Thoracic aorta (tissue), 2 donors: Measurements from ENCODE around the gene C1orf210. TPM values are rescaled to one million over a fixed set of nuclear protein-coding genes. Genes with fewer than 3 reads are reported as not detected.

Experiments
- ATAC-seq: fragments of 150-250 bp; one replicate; pipeline ENCODE4 v1.8.0; 2017; ENCODE audit warnings: low read depth; ENCODE audit not compliant: insufficient number of reproducible peaks, low FRiP score
- DNase-seq: peaks from one replicate; pipeline ENCODE4 v3.0.0-alpha.2; 2020; ENCODE audit warnings: low spot score
- H3K27ac ChIP-seq, 2 donors: fragments of 200-600 bp; sonication (generic); 1 replicate in 1 of 2; 2 replicates in 1 of 2; pipeline ENCODE4 v1.5.1; 2016; ENCODE audit warnings: mild to moderate bottlenecking in 2 of 2, moderate library complexity in 2 of 2
- H3K27me3 ChIP-seq: fragments of 200-600 bp; sonication (generic); replicated peaks from 2 replicates; pipeline ENCODE4 v1.6.0; 2016; ENCODE audit warnings: mild to moderate bottlenecking; ENCODE audit not compliant: insufficient read depth
- H3K36me3 ChIP-seq: fragments of 200-600 bp; sonication (generic); one replicate; pipeline ENCODE4 v1.5.1; 2016
- H3K4me1 ChIP-seq, 2 donors: fragments of 200-600 bp; sonication (generic); 1 replicate in 1 of 2; 2 replicates in 1 of 2; pipeline versions ENCODE4 v1.5.1 to v1.6.0; 2016; ENCODE audit warnings: low read depth in 2 of 2, mild to moderate bottlenecking in 1 of 2; ENCODE audit not compliant: control insufficient read depth in 1 of 2
- H3K4me3 ChIP-seq: fragments of 200-600 bp; sonication (generic); 2 replicates; pipeline ENCODE4 v1.5.1; 2016; ENCODE audit warnings: mild to moderate bottlenecking
- H3K9me3 ChIP-seq: fragments of 200-600 bp; sonication (generic); 2 replicates; pipeline ENCODE4 v1.5.1; 2016
- total RNA-seq, 2 donors: library from RNA; depleted of rRNA; stranded (reverse); fragments of >200 nt; gene quantifications; one replicate each; pipeline versions ENCODE4 v1.1.0 to v1.2.3, GENCODE V29; 2016
- TF ChIP-seq, protein P1 (sequence below): fragments of 200-600 bp; sonication (generic); IDR thresholded peaks from one replicate; pipeline ENCODE4 v1.5.1; 2019; ENCODE audit warnings: antibody characterized with exemption

C1orf210 gene
- total RNA-seq, 2 donors from 2014 or later = not detected

- Histone ChIP-seq H3K36me3 (no peaks in the 10 kb centered on the region), H3K4me3 (no peak overlapping the region), H3K27ac (no peak overlapping the region), H3K4me1 (no peaks in the 10 kb centered on the region), H3K27me3 (no peaks in the 10 kb centered on the region), H3K9me3 (no peaks in the 10 kb centered on the region)
- DNase-seq = no peak
- TF ChIP-seq, protein P1, sequence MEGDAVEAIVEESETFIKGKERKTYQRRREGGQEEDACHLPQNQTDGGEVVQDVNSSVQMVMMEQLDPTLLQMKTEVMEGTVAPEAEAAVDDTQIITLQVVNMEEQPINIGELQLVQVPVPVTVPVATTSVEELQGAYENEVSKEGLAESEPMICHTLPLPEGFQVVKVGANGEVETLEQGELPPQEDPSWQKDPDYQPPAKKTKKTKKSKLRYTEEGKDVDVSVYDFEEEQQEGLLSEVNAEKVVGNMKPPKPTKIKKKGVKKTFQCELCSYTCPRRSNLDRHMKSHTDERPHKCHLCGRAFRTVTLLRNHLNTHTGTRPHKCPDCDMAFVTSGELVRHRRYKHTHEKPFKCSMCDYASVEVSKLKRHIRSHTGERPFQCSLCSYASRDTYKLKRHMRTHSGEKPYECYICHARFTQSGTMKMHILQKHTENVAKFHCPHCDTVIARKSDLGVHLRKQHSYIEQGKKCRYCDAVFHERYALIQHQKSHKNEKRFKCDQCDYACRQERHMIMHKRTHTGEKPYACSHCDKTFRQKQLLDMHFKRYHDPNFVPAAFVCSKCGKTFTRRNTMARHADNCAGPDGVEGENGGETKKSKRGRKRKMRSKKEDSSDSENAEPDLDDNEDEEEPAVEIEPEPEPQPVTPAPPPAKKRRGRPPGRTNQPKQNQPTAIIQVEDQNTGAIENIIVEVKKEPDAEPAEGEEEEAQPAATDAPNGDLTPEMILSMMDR = no peak
- ATAC-seq = no peak
Observed at GRCh38 chr1:43239484-43239883, 45.9 kb downstream of the C1orf210 start.

DNA sequence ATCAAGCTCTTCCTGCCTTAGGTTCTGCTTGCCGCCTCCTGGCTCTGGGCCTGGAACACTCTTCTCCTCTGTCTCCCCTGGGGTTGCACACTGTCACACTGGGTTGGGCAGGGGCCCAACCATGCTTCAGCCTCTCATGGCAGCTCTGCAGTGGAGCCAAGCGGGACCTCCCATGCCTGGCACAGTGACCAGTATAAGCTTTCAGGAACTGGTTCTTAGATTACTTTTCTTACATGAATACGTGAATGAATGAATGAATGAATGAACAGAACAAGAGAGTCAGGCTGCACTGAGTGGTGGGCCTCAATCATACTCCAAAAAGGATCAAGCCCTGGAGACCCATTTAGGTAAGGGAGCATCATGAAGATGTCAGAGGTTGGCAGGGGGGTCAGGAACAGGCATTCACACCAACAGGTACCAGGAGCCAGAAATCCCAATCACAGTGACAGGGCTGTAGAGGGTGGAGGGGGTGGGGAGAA lies 46.4 kb downstream of the C1orf210 start:
- TF ChIP-seq, protein P1 = no peak
- Histone ChIP-seq H3K4me3 (no peak overlapping the region), H3K27me3 (no peaks in the 10 kb centered on the region), H3K27ac (no peak overlapping the region), H3K4me1 (no peaks in the 10 kb centered on the region), H3K9me3 (no peaks in the 10 kb centered on the region), H3K36me3 (no peaks in the 10 kb centered on the region)
- ATAC-seq = no peak
- DNase-seq = no peak

- H3K27me3 ChIP-seq = no peaks in the 10 kb centered on the region
- ATAC-seq (no peak), DNase-seq (no peak)
- no peak overlapping the region for H3K27ac ChIP-seq
- no peaks in the 10 kb centered on the region for H3K4me1 ChIP-seq
- H3K36me3 ChIP-seq = no peaks in the 10 kb centered on the region
- H3K9me3 ChIP-seq = no peaks in the 10 kb centered on the region
- TF ChIP-seq, protein P1 = no peak
- H3K4me3 ChIP-seq = no peak overlapping the region
Observed at GRCh38 chr1:43238085-43238484, 47.3 kb downstream of the C1orf210 start.

GRCh38 chr1:43237121-43237520 lies 48.3 kb downstream of the C1orf210 start:
- H3K9me3 ChIP-seq = no peaks in the 10 kb centered on the region
- DNase-seq (no peak), ATAC-seq (no peak)
- no peaks in the 10 kb centered on the region for H3K27me3 ChIP-seq
- H3K4me3 ChIP-seq = no peak overlapping the region
- peaks cover 8% of the 10 kb centered on the region in 2 donors for H3K4me1 ChIP-seq
- no peaks in the 10 kb centered on the region for H3K36me3 ChIP-seq
- no peak overlapping the region for H3K27ac ChIP-seq
- TF ChIP-seq, protein P1 = no peak

DNA sequence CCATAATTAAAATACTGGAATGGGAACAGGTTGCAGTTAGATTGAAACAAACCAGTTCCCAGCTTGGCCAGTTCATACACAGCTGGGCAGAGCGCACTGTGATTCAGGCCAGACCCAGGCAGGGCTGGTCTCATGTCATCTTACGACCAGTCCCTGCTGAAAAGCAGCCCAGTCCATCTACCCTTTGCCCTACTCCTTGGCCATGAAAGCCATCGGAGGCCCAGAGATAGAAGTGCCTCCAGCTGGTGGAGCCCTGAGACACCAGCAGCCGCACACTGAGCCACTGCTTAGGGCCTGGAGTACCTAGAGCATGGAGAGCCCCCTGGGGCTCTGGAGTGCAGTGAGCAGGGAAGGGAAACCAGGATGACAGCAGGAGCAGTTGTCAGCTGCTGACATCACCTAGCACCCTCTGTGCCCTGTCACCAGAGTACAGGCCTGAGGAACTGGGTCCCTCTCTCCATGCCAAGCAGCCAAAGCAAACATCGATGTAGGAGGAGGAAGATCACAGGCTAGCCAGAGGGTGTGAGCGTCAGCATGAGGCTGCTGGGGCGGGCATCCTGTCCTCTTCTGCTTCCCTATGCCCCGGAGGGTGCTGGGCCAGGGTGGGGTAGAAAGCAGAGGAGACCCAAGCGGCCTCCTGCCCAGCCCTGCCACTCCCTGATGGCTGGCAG lies 49.8 kb downstream of the C1orf210 start:
- Histone ChIP-seq H3K27ac (no peak overlapping the region), H3K4me3 (no peak overlapping the region), H3K36me3 (no peaks in the 10 kb centered on the region), H3K27me3 (no peaks in the 10 kb centered on the region), H3K9me3 (no peaks in the 10 kb centered on the region), H3K4me1 (peaks cover 11% of the 10 kb centered on the region in 2 donors)
- DNase-seq (no peak), ATAC-seq (no peak)
- TF ChIP-seq, protein P1 = no peak
